DOHH2 (cell line): ENCODE measurements around the gene C1orf94.

ENCODE experiments used
- H3F3A ChIP-seq: fragments of 200-600 bp; sonication (generic), shearing (Covaris generic); 2 replicates; pipeline ENCODE4 v1.6.0; 2016; ENCODE audit warnings: antibody characterized with exemption, mild to moderate bottlenecking; ENCODE audit not compliant: control insufficient read depth, insufficient read depth
- H3K27ac ChIP-seq: fragments of 200-600 bp; sonication (generic); 2 replicates; pipeline ENCODE4 v1.5.1; 2014; ENCODE audit warnings: low read depth, mild to moderate bottlenecking, low read length, moderate library complexity
- H3K27me3 ChIP-seq: fragments of 200-600 bp; sonication (generic); 2 replicates; pipeline ENCODE4 v1.6.1; 2014; ENCODE audit warnings: mild to moderate bottlenecking, low read length, mixed read lengths; ENCODE audit not compliant: control insufficient read depth
- H3K36me3 ChIP-seq: fragments of 200-600 bp; sonication (generic); 2 replicates; pipeline ENCODE4 v1.6.1; 2014; ENCODE audit warnings: mild to moderate bottlenecking, low read length, moderate library complexity, mixed read lengths; ENCODE audit not compliant: control insufficient read depth
- H3K4me1 ChIP-seq: fragments of 200-600 bp; sonication (generic); 2 replicates; pipeline ENCODE4 v1.6.1; 2014; ENCODE audit warnings: mild to moderate bottlenecking, low read length, mixed read lengths; ENCODE audit not compliant: control insufficient read depth
- H3K4me2 ChIP-seq: fragments of 200-600 bp; sonication (generic); 2 replicates; pipeline ENCODE4 v1.6.0; 2014; ENCODE audit warnings: mild to moderate bottlenecking, low read length, moderate library complexity
- H3K4me3 ChIP-seq: fragments of 200-600 bp; sonication (generic); 2 replicates; pipeline ENCODE4 v1.5.1; 2014; ENCODE audit warnings: mild to moderate bottlenecking, low read length, mixed read lengths
- H3K79me2 ChIP-seq: fragments of 200-600 bp; sonication (generic); 2 replicates; pipeline ENCODE4 v1.6.1; 2014; ENCODE audit warnings: mild to moderate bottlenecking, low read length, mixed read lengths; ENCODE audit not compliant: control insufficient read depth
- H3K9me2 ChIP-seq: fragments of 200-600 bp; sonication (generic); replicated peaks from 2 replicates; pipeline ENCODE4 v1.6.1; 2014; ENCODE audit warnings: mild to moderate bottlenecking, low read length, mixed read lengths; ENCODE audit not compliant: control insufficient read depth
- H3K9me3 ChIP-seq: fragments of 200-600 bp; sonication (generic); 2 replicates; pipeline ENCODE4 v1.6.1; 2014; ENCODE audit warnings: antibody characterized with exemption, low read length, mixed read lengths; ENCODE audit not compliant: control insufficient read depth, insufficient read depth
- H4K20me1 ChIP-seq: fragments of 200-600 bp; sonication (generic); 2 replicates; pipeline ENCODE4 v1.6.0; 2014; ENCODE audit warnings: low read depth, mild to moderate bottlenecking, antibody characterized with exemption, low read length, moderate library complexity; ENCODE audit not compliant: control insufficient read depth, insufficient read depth
- CTCF ChIP-seq: fragments of 200-600 bp; sonication (generic); IDR thresholded peaks from one replicate; pipeline ENCODE4 v1.5.1; 2014; ENCODE audit warnings: antibody characterized with exemption, mild to moderate bottlenecking, low read depth, low read length; ENCODE audit not compliant: poor library complexity, severe bottlenecking
- EZH2phosphoT487 ChIP-seq: fragments of 200-600 bp; sonication (generic); IDR thresholded peaks from 2 replicates; pipeline ENCODE4 v1.6.1; 2017; ENCODE audit warnings: borderline replicate concordance, mild to moderate bottlenecking, antibody characterized with exemption, low read length, moderate library complexity, mixed read lengths

The C1orf94 gene

GRCh38 chr1:34129630-34130029, 47.1 kb upstream of the C1orf94 start:
- Histone ChIP-seq H3K4me3 (no peak overlapping the region), H3K27me3 (peaks cover 8% of the 10 kb centered on the region), H3K36me3 (no peaks in the 10 kb centered on the region), H3K79me2 (no peaks in the 10 kb centered on the region), H3K4me2 (no peak overlapping the region), H3K9me2 (no peaks in the 10 kb centered on the region), H3K9me3 (no peaks in the 10 kb centered on the region), H3F3A (no peaks in the 10 kb centered on the region), H3K4me1 (no peaks in the 10 kb centered on the region), H3K27ac (no peak overlapping the region), H4K20me1 (no peaks in the 10 kb centered on the region)
- no peak for TF ChIP-seq CTCF
- no peak for TF ChIP-seq EZH2phosphoT487

- no peak overlapping the region for H3K4me2 ChIP-seq
- TF ChIP-seq EZH2phosphoT487, result no peak
- no peak for TF ChIP-seq CTCF
- H3K27me3 ChIP-seq, result peaks cover 8% of the 10 kb centered on the region
- H3F3A ChIP-seq, result no peaks in the 10 kb centered on the region
- no peaks in the 10 kb centered on the region for H3K9me3 ChIP-seq
- no peaks in the 10 kb centered on the region for H3K4me1 ChIP-seq
- H3K4me3 ChIP-seq, result no peak overlapping the region
- H4K20me1 ChIP-seq, result no peaks in the 10 kb centered on the region
- no peaks in the 10 kb centered on the region for H3K9me2 ChIP-seq
- no peaks in the 10 kb centered on the region for H3K36me3 ChIP-seq
- no peak overlapping the region for H3K27ac ChIP-seq
- H3K79me2 ChIP-seq, result no peaks in the 10 kb centered on the region
Observed at GRCh38 chr1:34130306-34130705, 46.4 kb upstream of the C1orf94 start.

GRCh38 chr1:34131396-34132160, 45.1 kb upstream of the C1orf94 start:
- Histone ChIP-seq H3K36me3 (no peaks in the 10 kb centered on the region), H3K79me2 (no peaks in the 10 kb centered on the region), H3K4me2 (no peak overlapping the region)

More at GRCh38 chr1:34131396-34132160, 45.1 kb upstream of the C1orf94 start:
- Histone ChIP-seq H3F3A (no peaks in the 10 kb centered on the region), H3K9me3 (no peaks in the 10 kb centered on the region), H3K27me3 (peaks cover 2% of the 10 kb centered on the region; the same call in 1 of the 2 replicates), H4K20me1 (no peaks in the 10 kb centered on the region), H3K9me2 (no peaks in the 10 kb centered on the region), H3K4me3 (no peak overlapping the region), H3K4me1 (no peaks in the 10 kb centered on the region), H3K27ac (no peak overlapping the region)
- TF ChIP-seq CTCF, result no peak
- TF ChIP-seq EZH2phosphoT487, result no peak
